Smooth muscle cell (in vitro differentiated cells): Measurements from ENCODE around the gene PARN. TPM values are rescaled to one million over a fixed set of nuclear protein-coding genes. Genes with fewer than 3 reads are reported as not detected.
"Not testable (repeated sequence)": the region's sequence is repeated elsewhere in the genome, so short reads cannot be mapped to it uniquely, and the experiment has no call there.

Experiments used
- DNase-seq: peaks from one replicate; lab custom pipeline; 2025; ENCODE audit not compliant: unreplicated experiment; lab: John Stamatoyannopoulos, UW
- H2AFZ ChIP-seq: fragments of 200-600 bp; sonication (generic); 2 replicates; pipeline ENCODE4 v1.6.0; 2016; ENCODE audit warnings: antibody characterized with exemption, low read depth, mild to moderate bottlenecking
- H3F3A ChIP-seq: fragments of 200-600 bp; sonication (generic); 2 replicates; pipeline ENCODE4 v1.6.0; 2017; ENCODE audit warnings: antibody characterized with exemption, low read depth
- H3K27ac ChIP-seq: fragments of 200-600 bp; sonication (generic); 2 replicates; pipeline ENCODE4 v1.5.1; 2016; ENCODE audit warnings: low read depth, mild to moderate bottlenecking
- H3K27me3 ChIP-seq: fragments of 200-600 bp; sonication (generic); 2 replicates; pipeline ENCODE4 v1.6.1; 2016; ENCODE audit warnings: low read depth, mild to moderate bottlenecking
- H3K36me3 ChIP-seq: fragments of 200-600 bp; sonication (generic); 2 replicates; pipeline ENCODE4 v1.5.1; 2016; ENCODE audit warnings: low read depth
- H3K4me1 ChIP-seq: fragments of 200-600 bp; sonication (generic); 2 replicates; pipeline ENCODE4 v1.5.1; 2016; ENCODE audit warnings: low read depth
- H3K4me2 ChIP-seq: fragments of 200-600 bp; sonication (generic); 2 replicates; pipeline ENCODE4 v1.6.0; 2016; ENCODE audit warnings: mild to moderate bottlenecking
- H3K4me3 ChIP-seq: fragments of 200-600 bp; sonication (generic); 2 replicates; pipeline ENCODE4 v1.5.1; 2016; ENCODE audit warnings: mild to moderate bottlenecking
- H3K79me2 ChIP-seq: fragments of 200-600 bp; sonication (generic); 2 replicates; pipeline ENCODE4 v1.6.0; 2016; ENCODE audit warnings: low read depth, mild to moderate bottlenecking
- H3K9ac ChIP-seq: fragments of 200-600 bp; sonication (generic); 2 replicates; pipeline ENCODE4 v1.6.0; 2016; ENCODE audit warnings: low read depth
- H3K9me3 ChIP-seq: fragments of 200-600 bp; sonication (generic); replicated peaks from 2 replicates; pipeline ENCODE4 v1.5.1; 2016; ENCODE audit warnings: low read depth
- H4K20me1 ChIP-seq: fragments of 200-600 bp; sonication (generic); 2 replicates; pipeline ENCODE4 v1.6.0; 2016; ENCODE audit warnings: low read depth
- CTCF ChIP-seq: fragments of 200-600 bp; sonication (generic); IDR thresholded peaks from 2 replicates; pipeline ENCODE4 v1.5.1; 2017; ENCODE audit warnings: borderline replicate concordance, mild to moderate bottlenecking, antibody characterized with exemption; ENCODE audit not compliant: insufficient read depth, poor library complexity, severe bottlenecking
- WGBS: methylation state at CpG from one replicate; pipeline ENCODE4 v1.1.7; 2016; ENCODE audit warnings: low lambda C conversion rate; 5-methylcytosine and 5-hydroxymethylcytosine counted together
- polyA plus RNA-seq: library from polyadenylated mRNA; unstranded; fragments of >200 nt; fragmentation: Nextera tagmentation; extraction: Ambion mirVana; gene quantifications from 2 replicates; pipeline ENCODE4 v1.2.1, GENCODE V29; 2016
- total RNA-seq: library from RNA; depleted of rRNA; stranded (reverse); fragments of >200 nt; gene quantifications from 2 replicates; pipeline ENCODE4 v1.2.3, GENCODE V29; 2014

The PARN gene
- total and polyA plus RNA-seq, 2 experiments from 2014 or later: 22.2 to 24.6 TPM

DNA sequence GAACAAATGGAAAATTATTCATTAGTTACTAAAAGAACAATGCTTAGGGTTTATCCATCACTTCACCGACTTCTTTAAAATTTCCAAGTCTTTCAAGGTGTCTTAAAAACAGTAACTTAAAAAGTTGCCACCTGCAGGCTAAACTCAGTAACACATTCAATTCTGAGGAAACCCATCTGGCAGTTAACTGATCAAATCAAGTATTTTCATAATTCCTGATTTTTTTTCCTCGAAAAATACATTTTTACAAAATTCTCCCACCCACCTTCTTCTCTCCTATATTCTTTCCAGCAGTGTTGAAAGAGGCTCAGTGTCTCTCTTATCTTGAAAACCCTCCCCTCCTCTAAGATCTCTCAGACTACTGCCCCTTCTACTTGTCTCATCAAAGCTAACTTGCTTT, 29.9 kb downstream of the PARN start:
- WGBS: 75% methylated on average over 2 of the region's 2 CpGs
- Histone ChIP-seq H3K9me3 (no peaks in the 10 kb centered on the region), H3K36me3 (peaks cover 4% of the 10 kb centered on the region), H3K4me2 (no peak overlapping the region), H3K27me3 (no peaks in the 10 kb centered on the region), H4K20me1 (no peaks in the 10 kb centered on the region), H3K4me1 (no peaks in the 10 kb centered on the region), H3K27ac (no peak overlapping the region), H3K4me3 (no peak overlapping the region), H3K9ac (no peak overlapping the region), H3F3A (no peaks in the 10 kb centered on the region), H3K79me2 (no peaks in the 10 kb centered on the region), H2AFZ (no peak overlapping the region)
- DNase-seq: no peak
- TF ChIP-seq CTCF: peak; percentile 50

DNA sequence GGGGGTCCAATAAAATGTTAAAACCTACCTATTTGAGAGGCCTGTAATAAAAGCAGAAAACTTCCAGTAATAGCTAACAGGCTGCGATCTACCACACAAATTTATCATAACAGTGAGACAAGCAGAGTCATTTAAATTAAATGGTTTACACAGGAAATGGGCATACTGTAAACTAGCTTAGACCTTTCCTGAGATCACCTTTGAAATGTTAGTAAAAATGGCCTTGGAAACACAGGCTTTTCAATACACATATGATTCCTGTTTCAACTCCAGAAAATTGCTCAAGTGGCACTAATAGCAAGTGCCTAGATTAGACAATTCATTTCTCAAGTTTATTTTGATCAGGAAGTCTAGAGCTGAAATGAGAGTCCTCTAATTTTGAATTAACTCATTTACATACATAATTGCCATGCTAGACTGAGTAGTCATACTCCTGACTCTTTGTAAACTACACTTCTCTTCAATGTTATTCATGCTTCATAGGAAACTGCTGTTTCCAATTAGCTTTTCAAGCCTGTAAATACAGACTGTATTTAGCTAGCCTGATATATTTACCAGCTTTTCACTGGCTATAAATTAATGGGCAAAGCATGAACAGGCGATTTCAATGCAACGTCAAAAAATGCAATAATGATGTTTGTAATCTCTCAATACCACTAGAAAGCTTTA, 43.3 kb downstream of the PARN start:
- DNase-seq: no peak
- Histone ChIP-seq H4K20me1 (no peaks in the 10 kb centered on the region), H3K9ac (no peak overlapping the region), H3K36me3 (peaks cover 22% of the 10 kb centered on the region), H3K4me3 (no peak overlapping the region), H2AFZ (no peak overlapping the region), H3K79me2 (no peaks in the 10 kb centered on the region), H3K4me2 (no peak overlapping the region), H3K9me3 (no peaks in the 10 kb centered on the region), H3K4me1 (no peaks in the 10 kb centered on the region), H3F3A (no peaks in the 10 kb centered on the region), H3K27me3 (no peaks in the 10 kb centered on the region), H3K27ac (no peak overlapping the region)
- TF ChIP-seq CTCF: no peak
- 82% methylated on average over 3 of the region's 3 CpGs for WGBS

- Histone ChIP-seq H3K9me3 (no peaks in the 10 kb centered on the region), H3K27me3 (no peaks in the 10 kb centered on the region), H4K20me1 (no peaks in the 10 kb centered on the region), H3K4me3 (no peak overlapping the region), H3K4me1 (no peaks in the 10 kb centered on the region), H3K79me2 (no peaks in the 10 kb centered on the region), H3K4me2 (no peak overlapping the region), H3K9ac (no peak overlapping the region), H3K36me3 (peaks cover 25% of the 10 kb centered on the region), H2AFZ (no peak overlapping the region), H3F3A (no peaks in the 10 kb centered on the region), H3K27ac (no peak overlapping the region)
- DNase-seq: no peak
- 94% methylated on average over 3 of the region's 3 CpGs for WGBS
- TF ChIP-seq CTCF: no peak
Observed at GRCh38 chr16:14585287-14585686, 44.8 kb downstream of the PARN start.

DNA sequence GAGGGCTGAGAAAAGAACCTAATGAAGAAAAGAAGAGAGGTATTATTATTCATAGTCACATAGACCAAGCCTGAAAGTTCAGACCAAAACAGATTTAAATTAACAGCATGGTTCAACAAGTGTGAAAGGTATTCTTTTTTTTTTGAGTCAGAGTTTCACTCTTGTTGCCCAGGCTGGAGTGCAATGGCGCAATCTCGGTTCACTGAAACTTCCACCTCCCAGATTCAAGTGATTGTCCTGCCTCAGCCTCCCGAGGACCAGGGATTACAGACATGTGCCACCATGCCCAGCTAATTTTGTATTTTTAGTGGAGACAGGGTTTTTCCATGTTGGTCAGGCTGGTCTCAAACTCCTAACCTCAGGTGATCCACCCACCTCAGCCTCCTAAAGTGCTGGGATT, 49.1 kb downstream of the PARN start:
- H3K79me2 ChIP-seq, H3K4me1 ChIP-seq, H3K4me2 ChIP-seq, H3F3A ChIP-seq, H2AFZ ChIP-seq, DNase-seq, H3K27me3 ChIP-seq, H4K20me1 ChIP-seq, H3K9ac ChIP-seq, H3K4me3 ChIP-seq, H3K9me3 ChIP-seq, H3K27ac ChIP-seq: not testable (repeated sequence)
- 95% methylated on average over 3 of the region's 3 CpGs for WGBS
- H3K36me3 ChIP-seq: peaks cover 33% of the 10 kb centered on the region
